ENCODE measurements around the gene GPC1.

DNA sequence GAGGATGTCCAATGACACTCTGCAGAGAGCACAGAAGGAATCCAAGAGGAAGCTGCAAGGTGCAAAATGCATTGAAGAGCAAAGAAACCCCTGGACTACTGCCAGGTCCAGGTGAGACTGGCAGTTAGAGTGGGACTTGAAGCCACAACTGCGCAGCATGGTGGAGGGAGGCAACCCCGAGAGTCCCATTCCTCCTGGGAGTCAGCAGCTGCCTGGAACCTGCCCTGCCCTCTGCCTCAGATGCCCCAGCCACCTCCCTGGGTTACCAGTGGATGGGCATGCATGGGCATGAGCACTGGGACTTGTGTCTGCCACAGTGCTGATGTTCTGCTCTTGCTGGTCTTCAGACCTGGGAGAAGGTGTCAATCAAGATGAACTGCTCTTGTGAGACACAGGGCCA lies 79.2 kb downstream of the GPC1 start:
- TF ChIP-seq POLR2AphosphoS5 (IDR thresholded peaks at IDR 0.05): no peak
- TF ChIP-seq, protein P1, sequence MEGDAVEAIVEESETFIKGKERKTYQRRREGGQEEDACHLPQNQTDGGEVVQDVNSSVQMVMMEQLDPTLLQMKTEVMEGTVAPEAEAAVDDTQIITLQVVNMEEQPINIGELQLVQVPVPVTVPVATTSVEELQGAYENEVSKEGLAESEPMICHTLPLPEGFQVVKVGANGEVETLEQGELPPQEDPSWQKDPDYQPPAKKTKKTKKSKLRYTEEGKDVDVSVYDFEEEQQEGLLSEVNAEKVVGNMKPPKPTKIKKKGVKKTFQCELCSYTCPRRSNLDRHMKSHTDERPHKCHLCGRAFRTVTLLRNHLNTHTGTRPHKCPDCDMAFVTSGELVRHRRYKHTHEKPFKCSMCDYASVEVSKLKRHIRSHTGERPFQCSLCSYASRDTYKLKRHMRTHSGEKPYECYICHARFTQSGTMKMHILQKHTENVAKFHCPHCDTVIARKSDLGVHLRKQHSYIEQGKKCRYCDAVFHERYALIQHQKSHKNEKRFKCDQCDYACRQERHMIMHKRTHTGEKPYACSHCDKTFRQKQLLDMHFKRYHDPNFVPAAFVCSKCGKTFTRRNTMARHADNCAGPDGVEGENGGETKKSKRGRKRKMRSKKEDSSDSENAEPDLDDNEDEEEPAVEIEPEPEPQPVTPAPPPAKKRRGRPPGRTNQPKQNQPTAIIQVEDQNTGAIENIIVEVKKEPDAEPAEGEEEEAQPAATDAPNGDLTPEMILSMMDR (IDR thresholded peaks at IDR 0.05): no peak
- no peak for TF ChIP-seq POLR2A (IDR thresholded peaks at IDR 0.05)
